Measurements from ENCODE around the gene VANGL2.

DNA sequence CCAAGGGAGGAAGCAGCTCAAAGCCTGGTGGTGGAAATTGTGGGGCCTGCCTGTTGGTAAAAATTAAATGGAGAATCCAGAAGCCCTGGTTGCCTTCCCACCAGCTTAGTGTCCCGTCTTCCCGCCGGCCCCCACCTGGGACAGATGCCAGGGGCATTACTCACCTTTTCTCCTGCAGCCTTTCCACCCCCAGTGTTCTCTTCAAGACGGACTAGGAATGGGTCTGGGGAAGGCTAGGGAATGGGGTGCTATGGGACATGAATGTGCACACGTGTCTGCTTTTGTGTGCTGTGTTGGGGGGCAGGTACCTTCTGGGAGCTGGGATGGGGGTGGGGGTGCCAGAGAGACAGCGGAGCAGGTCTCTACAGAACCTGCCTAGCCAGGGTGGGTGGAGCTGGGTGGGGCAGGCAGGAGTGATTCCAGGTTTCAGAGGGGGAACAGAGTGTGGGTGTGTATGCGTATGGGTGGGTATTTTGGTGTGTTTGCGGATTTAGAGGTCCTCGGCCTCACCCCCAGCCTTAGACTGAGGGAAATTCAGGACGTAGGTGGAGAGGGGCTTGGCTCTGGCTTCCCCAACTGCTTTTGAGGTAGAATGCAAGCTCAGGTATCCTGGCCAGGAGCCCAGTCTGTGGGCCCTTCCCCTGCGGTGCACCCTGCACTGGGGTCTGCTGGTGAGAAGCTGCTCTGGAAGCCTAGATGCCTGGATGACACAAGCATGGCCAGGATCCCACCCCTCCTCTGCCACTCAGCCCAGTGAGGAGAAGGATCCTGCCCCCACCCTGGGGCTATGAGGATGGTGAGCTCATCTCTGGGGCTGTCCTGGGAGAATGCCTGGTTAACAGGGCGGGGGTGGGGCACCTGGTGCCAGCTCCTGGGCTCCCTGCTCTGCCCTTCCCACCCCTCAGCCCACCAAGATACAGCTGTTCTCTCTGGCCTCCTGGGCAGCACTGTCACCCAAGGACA lies 7.8 kb downstream of the VANGL2 start:
- TF ChIP-seq POLR2A (IDR thresholded peaks at IDR 0.05; ENCODE audit: low read depth, low read length), result no peak
- TF ChIP-seq POLR2AphosphoS5 (IDR thresholded peaks at IDR 0.05; ENCODE audit: low read depth, low read length), result no peak
- TF ChIP-seq POU2F2 (IDR thresholded peaks at IDR 0.05; ENCODE audit: low read depth, low read length), result no peak
- TF ChIP-seq TAF1 (IDR thresholded peaks at IDR 0.05; ENCODE audit: low read depth, low read length), result no peak

Data from GM12891 (cell line).